Thoracic aorta (tissue), 2 donors: ENCODE measurements around the gene NTF3. TPM values are rescaled to one million over a fixed set of nuclear protein-coding genes. Genes with fewer than 3 reads are reported as not detected.
A peak's percentile ranks its signal among the peaks of the same experiment; 100 is the strongest.

Experiments
- ATAC-seq: fragments of 150-250 bp; one replicate; pipeline ENCODE4 v1.8.0; 2017; ENCODE audit warnings: low read depth; ENCODE audit not compliant: insufficient number of reproducible peaks, low FRiP score
- DNase-seq: peaks from one replicate; pipeline ENCODE4 v3.0.0-alpha.2; 2020; ENCODE audit warnings: low spot score
- H3K27ac ChIP-seq, 2 donors: fragments of 200-600 bp; sonication (generic); 1 replicate in 1 of 2; 2 replicates in 1 of 2; pipeline ENCODE4 v1.5.1; 2016; ENCODE audit warnings: mild to moderate bottlenecking in 2 of 2, moderate library complexity in 2 of 2
- H3K27me3 ChIP-seq: fragments of 200-600 bp; sonication (generic); replicated peaks from 2 replicates; pipeline ENCODE4 v1.6.0; 2016; ENCODE audit warnings: mild to moderate bottlenecking; ENCODE audit not compliant: insufficient read depth
- H3K36me3 ChIP-seq: fragments of 200-600 bp; sonication (generic); one replicate; pipeline ENCODE4 v1.5.1; 2016
- H3K4me1 ChIP-seq, 2 donors: fragments of 200-600 bp; sonication (generic); 1 replicate in 1 of 2; 2 replicates in 1 of 2; pipeline versions ENCODE4 v1.5.1 to v1.6.0; 2016; ENCODE audit warnings: low read depth in 2 of 2, mild to moderate bottlenecking in 1 of 2; ENCODE audit not compliant: control insufficient read depth in 1 of 2
- H3K4me3 ChIP-seq: fragments of 200-600 bp; sonication (generic); 2 replicates; pipeline ENCODE4 v1.5.1; 2016; ENCODE audit warnings: mild to moderate bottlenecking
- H3K9me3 ChIP-seq: fragments of 200-600 bp; sonication (generic); 2 replicates; pipeline ENCODE4 v1.5.1; 2016
- total RNA-seq, 2 donors: library from RNA; depleted of rRNA; stranded (reverse); fragments of >200 nt; gene quantifications; one replicate each; pipeline versions ENCODE4 v1.1.0 to v1.2.3, GENCODE V29; 2016
- TF ChIP-seq, protein P1 (sequence below): fragments of 200-600 bp; sonication (generic); IDR thresholded peaks from one replicate; pipeline ENCODE4 v1.5.1; 2019; ENCODE audit warnings: antibody characterized with exemption

NTF3 gene
- total RNA-seq, 2 donors from 2014 or later = 9.9 to 24.4 TPM

DNA sequence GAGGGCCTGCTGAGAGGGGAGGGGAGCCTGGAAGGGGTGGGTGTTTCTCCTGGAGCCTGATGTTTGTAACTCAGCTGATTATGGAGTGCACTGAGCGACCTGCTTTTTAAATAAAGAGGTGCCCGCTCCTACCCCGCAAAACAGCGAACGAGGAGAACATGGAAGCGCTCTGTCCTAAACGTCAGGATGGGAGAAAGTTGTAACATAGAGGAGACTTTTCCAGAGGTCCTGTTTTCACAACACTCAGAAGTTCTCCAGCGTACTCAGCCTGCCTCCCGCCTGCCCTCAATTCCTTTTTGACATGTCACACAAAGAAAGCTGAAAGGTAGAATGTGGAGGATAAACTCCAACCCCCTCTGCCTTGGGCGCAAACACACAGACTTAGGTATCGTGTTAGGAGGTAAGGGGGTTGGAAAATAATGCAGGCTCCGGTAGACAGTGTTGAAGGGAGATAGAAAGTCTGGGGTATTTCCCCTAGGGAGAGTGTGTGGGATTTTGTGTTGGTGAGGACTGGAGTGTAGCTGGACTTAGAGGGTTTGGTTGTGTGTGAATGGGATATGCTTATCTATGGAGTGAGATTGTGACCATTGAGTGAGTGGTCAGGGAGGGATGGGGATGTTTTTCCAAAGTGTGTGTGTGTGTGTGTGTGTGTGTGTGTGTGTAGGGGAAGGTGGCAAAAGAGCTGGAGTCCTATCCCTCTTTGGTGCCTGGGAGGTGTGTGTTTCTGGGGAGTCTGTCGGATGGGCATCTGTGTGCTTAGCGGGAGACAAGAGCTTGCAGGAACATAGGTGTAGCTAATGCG lies 2.1 kb downstream of the NTF3 start:
- ATAC-seq (no peak), DNase-seq (no peak)
- no peaks in the 10 kb centered on the region for H3K36me3 ChIP-seq
- H3K27ac ChIP-seq = peak overlapping the region; percentile 90 to 92
- peak overlapping the region; percentile 82 for H3K4me3 ChIP-seq
- no peaks in the 10 kb centered on the region for H3K27me3 ChIP-seq
- TF ChIP-seq, protein P1, sequence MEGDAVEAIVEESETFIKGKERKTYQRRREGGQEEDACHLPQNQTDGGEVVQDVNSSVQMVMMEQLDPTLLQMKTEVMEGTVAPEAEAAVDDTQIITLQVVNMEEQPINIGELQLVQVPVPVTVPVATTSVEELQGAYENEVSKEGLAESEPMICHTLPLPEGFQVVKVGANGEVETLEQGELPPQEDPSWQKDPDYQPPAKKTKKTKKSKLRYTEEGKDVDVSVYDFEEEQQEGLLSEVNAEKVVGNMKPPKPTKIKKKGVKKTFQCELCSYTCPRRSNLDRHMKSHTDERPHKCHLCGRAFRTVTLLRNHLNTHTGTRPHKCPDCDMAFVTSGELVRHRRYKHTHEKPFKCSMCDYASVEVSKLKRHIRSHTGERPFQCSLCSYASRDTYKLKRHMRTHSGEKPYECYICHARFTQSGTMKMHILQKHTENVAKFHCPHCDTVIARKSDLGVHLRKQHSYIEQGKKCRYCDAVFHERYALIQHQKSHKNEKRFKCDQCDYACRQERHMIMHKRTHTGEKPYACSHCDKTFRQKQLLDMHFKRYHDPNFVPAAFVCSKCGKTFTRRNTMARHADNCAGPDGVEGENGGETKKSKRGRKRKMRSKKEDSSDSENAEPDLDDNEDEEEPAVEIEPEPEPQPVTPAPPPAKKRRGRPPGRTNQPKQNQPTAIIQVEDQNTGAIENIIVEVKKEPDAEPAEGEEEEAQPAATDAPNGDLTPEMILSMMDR = no peak
- H3K4me1 ChIP-seq = peaks cover 27 to 66% of the 10 kb centered on the region in 2 donors
- no peaks in the 10 kb centered on the region for H3K9me3 ChIP-seq

DNA sequence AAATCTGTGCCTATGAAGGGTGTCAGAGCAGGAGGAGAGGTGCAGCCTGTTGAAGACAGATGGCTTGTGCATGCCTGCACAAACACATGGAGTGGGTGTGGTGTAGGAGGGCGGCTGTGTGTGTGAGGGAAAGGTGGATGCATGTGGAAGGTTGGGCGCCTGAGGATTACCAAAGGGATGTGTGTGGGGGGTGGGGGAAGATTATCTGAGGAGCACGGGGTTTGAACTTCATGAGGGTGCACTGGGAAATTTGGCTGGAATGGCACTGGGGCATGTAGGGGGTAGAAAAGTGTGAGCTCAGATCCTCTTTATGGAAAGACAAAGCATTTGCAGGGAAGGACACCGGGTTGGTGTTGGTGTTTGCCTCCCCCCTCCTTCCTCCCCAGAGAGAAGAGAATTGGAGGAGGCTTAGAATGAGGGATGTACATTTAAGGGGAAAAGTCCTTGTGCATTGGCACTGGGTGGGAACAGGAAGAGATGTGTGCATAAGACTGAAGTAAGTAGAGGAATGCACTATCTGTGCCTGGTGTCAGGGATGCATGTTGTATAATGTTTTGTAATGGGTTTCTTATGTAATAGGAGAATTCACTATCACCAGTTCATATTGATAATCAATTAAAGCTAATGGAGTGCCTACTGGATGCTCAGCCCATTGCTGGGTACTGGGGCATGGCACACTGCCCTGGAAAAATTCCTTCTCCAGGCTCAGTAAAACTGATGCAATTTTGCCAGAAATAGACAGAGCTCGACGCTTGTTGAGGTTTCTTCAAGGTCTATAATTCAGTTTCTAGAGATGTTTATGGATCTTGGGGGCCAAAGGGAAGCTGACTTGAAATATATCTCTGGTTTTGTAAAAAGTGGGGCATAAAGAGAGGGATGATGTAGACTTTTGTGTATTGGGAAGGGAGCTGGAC lies 3.0 kb downstream of the NTF3 start:
- Histone ChIP-seq H3K27me3 (no peaks in the 10 kb centered on the region), H3K4me3 (peak overlapping the region; percentile 82), H3K4me1 (peaks cover 27 to 66% of the 10 kb centered on the region in 2 donors), H3K27ac (peak overlapping the region; percentile 44 to 92), H3K9me3 (no peaks in the 10 kb centered on the region), H3K36me3 (no peaks in the 10 kb centered on the region)
- DNase-seq (no peak), ATAC-seq (no peak)
- TF ChIP-seq, protein P1 = no peak

DNA sequence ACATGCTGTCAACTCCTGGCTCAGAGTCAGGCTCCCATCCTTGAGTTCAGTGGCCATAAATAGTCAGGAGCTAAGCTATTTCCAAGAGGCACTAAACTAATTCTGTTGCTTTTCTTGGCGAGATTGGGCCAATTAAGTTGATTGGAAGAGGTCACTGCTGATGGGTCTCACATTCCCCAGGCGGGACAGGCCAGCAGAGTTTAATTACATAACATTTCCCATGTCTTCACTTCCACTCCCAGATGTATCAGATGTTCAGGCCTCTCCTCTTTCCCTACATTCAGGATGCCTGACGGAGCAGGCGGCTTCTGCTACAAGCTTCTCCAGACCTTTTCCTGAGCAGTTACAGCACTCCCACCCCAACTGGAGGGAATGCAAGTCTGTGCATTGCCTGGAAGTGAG lies 5.3 kb downstream of the NTF3 start:
- DNase-seq = no peak
- no peak for ATAC-seq
- H3K27ac ChIP-seq = peak overlapping the region; percentile 19 to 92
- TF ChIP-seq, protein P1 = no peak
- peaks cover 35 to 83% of the 10 kb centered on the region in 2 donors for H3K4me1 ChIP-seq
- H3K9me3 ChIP-seq = no peaks in the 10 kb centered on the region
- no peaks in the 10 kb centered on the region for H3K27me3 ChIP-seq
- H3K4me3 ChIP-seq = peak overlapping the region; percentile 22
- H3K36me3 ChIP-seq = no peaks in the 10 kb centered on the region

DNA sequence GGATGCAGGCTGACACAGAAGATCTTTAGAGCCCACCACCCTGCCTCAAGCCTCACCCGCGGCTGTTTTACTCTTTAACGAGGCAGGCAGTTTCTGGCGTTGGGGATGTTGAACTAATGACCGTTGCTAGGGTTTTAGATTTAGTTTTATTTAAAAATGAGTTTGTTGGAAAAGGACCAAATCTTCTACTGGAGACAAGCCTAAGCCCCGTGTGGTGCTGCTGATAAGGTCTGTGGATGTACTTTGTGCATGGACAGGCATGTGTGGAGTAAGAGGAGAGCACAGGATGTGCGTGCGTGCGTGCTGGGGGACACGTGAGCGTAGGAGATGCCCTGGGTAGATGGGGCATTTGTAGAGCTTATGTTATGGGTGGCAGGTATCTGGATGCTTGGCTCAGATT lies 5.7 kb downstream of the NTF3 start:
- no peak for DNase-seq
- H3K36me3 ChIP-seq = no peaks in the 10 kb centered on the region
- H3K9me3 ChIP-seq = no peaks in the 10 kb centered on the region
- H3K27me3 ChIP-seq = no peaks in the 10 kb centered on the region
- peaks cover 37 to 87% of the 10 kb centered on the region in 2 donors for H3K4me1 ChIP-seq
- H3K4me3 ChIP-seq = peak overlapping the region; percentile 22
- ATAC-seq = no peak
- TF ChIP-seq, protein P1 = no peak
- peak overlapping the region; percentile 19 to 92 for H3K27ac ChIP-seq

DNA sequence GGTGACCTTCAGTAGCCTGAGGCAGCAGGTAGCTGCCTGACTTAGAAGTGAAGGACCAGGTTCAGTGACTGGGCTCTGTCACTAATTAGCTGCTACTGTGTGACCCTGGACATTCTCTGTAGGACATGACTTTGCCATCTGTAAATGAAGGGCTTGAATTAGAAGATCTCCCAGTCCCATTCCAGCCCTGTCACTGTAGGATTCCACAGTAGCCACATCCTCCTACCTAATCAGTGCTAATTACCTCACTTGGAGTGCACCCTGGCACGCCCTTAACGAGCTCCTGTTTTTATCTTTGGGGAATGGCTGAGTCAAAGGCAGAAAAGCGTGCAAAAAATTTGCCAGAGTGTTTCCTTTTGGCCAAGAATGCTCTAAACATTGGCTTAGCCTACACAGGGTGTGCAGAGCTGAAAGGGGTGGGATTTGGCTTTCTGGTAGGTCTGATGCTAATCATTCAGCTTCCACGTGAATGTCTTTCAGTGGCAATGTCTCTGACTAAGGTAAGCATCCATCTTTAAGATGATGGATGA lies 6.8 kb downstream of the NTF3 start:
- H3K4me3 ChIP-seq = peak overlapping the region; percentile 3
- no peaks in the 10 kb centered on the region for H3K36me3 ChIP-seq
- peaks cover 37 to 90% of the 10 kb centered on the region in 2 donors for H3K4me1 ChIP-seq
- TF ChIP-seq, protein P1 = no peak
- ATAC-seq (no peak), DNase-seq (no peak)
- H3K27me3 ChIP-seq = no peaks in the 10 kb centered on the region
- no peaks in the 10 kb centered on the region for H3K9me3 ChIP-seq
- H3K27ac ChIP-seq = peak overlapping the region in 1 of 2 donors; percentile 32
